GM18870 (cell line): ENCODE results near the gene TSEN34.
"Not testable (repeated sequence)": the region's sequence is repeated elsewhere in the genome, so short reads cannot be mapped to it uniquely, and the experiment has no call there.

Experiments
- ATAC-seq: cut with Tn5 transposase; IDR thresholded peaks from one replicate; pipeline ENCODE4 v1.9.1; 2021; ENCODE audit warnings: moderate library complexity; ENCODE audit not compliant: unreplicated experiment

Gene TSEN34

DNA sequence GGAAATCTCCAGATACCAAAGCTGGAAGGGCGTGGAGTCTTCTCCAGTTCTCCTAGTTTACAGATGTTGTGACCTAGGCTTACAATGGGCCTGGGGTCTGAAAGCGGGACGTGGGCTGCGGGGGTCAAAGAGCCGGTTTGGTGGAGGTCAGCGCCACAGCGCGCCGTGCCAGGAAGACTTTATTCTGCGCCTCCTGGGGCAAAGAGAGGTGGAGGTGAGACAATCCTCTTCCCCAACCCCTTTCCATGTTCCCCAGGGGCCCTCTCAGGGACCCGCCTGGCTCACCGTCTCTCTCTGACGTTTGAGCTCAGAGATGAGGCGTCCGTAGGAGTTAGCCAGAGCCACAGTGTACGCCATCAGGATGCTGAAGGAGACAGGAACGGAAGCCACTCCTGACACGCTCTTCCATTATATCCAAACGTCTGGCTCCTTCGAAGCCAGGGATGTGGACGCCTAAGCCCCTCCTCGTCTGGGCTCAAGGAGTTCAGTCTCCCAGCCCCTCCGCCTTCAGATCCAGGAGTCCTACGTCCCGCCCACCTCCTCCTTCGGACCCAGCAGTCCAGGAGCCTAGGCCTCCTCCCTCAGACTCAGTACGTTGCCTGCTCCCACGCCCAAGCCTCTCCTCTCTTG is 30.8 kb upstream of the TSEN34 start:
- no peak for ATAC-seq

DNA sequence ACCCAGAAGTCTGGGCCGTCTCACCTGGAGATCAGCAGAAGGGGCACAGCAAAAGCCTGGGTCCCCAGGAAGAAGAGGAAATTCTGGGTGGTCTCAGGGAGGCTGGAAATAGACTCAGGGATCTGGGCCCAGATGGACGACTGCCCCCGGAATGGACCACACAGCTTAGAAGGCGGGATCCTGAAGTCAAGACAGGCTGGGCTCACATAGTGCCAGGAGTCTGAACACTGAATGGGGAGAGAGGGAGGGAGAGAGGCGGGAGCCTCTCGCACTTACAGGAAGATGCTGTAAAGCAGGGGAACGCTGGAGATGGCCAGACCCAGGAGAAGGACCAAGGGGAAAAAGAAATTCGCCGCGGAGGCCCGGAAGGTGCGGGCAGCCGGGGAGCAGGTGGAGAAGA is 30.3 kb upstream of the TSEN34 start:
- no peak for ATAC-seq

DNA sequence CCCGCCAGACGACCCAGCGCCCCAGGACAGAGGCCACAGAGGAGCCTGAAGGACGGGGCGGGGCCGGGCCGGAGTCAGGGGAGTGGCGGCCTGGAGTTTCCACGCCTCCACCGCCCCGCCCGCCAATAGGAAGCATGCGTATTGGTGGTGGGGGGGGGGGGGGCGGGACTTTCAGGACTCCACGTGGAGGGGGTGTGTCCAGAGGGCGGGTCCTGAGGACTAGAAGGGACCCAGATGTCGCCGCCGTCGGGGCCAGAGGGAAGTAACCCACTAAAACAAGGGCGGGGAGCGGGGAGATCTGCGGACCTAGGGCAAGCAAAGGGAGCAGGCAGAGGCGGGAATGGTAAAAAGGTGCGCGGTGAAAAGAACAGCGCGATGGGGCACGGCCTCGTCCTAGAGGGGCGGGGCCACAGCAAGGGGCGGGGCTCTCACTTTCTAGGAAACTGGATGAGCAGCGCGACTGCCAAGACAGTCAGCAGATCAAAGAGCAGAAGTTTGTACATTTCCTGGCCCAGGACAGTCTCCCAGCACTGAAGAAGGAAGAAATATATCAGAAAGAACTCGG is 28.8 kb upstream of the TSEN34 start:
- no peak for ATAC-seq

DNA sequence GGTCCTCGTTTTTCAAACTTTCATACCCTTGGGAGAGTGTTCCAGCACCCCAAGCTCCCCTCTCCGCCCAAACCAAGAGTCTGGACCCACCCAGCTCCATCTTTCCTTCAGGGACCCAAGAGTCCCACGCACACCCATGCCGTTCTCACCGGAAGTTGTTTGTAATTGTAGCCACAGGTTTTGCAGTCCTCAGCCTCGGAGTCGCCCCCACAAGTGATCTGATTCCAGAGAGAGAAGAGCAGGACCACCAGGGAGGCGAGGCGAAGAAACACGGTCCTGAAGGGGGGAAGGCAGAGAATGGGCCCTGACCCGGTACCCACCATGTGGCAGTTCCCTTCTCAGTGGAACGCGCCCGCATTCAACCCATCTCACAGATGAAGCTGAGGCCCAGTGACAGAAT is 28.2 kb upstream of the TSEN34 start:
- no peak for ATAC-seq

DNA sequence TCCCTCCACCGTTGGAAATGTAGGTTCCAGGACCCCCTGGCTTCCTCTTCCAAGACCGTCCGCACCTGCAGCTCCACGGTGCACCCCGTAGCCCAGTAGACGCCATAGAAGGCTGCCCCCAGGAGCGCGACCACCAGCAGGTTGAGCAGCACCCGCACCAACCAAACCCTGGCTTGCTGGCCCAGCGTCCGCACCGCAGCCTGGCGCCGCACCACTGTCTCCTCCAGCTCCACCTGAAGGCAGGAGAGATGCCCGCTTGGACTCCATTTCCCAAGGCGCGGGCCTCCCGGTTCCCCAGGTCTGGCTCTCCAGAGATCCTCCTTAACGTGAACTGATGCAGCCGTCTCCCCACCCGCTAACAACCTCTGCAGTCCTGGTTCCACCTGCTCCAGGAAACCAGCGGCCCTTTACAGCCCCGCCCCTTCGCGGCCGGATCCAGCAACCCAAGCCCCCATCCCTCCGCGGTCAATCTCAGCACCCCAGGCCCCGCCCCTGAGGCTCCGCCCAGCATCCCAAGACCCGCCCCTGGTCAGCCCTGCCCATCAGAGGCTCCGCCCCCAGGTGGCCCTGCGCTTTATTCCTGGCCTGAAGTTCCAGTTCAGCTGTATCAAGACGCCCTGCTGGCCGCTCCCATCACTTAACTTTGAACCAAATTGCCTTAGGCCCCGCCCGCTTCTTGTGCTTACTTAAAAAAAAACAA is 26.6 kb upstream of the TSEN34 start:
- ATAC-seq, result no peak

DNA sequence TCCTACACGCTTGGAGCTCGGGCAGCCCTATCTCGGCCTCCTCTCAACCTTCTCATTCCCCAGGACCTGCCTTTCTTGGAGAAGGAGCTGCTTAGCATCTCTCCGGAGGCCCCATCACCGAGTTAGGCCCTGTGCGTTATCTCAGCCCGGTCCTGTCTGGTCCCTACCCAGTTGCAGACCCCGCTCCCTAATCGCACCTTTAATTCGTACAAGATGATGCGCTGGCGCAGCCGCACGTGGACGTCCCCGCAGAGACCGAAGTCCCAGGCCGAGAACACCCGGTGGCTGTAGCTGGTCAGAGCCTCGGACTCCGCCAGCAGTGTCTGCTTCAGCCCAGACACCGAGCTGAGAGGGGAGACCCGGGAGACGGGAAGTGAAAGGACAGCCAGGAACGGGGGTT is 25.9 kb upstream of the TSEN34 start:
- ATAC-seq, result no peak

DNA sequence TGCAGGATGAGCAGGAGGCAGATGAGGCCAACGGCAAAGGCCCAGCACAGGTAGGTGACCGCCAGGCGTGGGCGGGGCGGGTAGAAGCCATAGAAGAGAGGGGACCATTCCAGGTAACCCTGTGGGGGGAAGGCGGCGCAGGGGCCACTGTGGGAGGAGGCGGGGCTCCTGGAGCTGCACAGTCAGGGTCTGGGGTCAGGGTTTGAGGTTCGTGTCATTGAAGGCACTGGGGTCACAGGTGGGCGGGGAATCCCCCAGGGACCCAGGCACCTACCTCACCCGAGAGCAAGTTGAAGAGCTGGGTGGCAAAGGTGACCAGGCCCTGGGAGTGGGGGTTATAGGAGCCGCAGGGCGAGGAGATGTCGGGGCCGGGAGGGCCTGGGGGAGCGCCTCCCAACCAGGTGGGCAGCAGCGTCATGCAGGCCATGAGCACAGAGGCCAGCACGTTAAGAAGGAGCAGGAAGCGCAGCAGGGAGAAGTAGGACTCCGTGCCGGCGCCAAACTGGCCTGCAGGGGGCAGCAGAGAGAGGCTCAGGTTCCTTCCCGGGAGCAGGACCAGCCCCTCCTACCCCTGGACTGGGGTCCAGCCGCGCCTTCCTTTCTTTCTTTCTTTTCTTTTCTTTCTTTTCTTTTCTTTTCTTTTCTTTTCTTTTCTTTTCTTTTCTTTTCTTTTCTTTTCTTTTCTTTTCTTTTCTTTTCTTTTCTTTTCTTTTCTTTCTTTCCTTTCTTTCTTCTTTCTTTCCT is 22.8 kb upstream of the TSEN34 start:
- ATAC-seq, result no peak

DNA sequence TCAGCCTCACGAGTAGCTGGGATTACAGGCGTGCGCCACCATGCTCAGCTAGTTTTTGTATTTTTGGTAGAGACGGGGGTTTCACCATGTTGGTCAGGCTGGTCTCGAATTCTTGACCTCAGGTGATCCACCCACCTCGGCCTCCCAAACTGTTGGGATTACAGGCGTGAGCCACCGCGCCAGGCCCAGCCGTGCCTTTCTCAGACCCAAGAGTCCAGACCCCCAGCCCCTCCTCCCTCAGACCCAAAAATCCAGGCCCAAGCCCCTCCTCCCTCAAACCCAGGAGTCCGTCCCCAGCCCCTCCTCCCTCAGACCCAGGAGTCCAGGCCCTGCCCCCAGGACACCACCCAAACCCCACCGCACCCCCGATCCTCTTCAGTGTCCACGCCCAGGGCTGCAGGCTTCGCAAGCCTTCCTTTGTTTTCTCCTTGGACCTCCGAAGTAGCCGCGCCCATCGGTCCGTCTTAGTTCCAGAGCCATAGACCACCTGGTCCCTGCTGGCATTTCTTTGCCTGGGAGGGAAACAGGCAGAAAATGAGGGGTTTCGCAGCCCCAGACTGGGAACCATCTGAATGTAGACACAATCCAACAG is 21.9 kb upstream of the TSEN34 start:
- ATAC-seq, result no peak

DNA sequence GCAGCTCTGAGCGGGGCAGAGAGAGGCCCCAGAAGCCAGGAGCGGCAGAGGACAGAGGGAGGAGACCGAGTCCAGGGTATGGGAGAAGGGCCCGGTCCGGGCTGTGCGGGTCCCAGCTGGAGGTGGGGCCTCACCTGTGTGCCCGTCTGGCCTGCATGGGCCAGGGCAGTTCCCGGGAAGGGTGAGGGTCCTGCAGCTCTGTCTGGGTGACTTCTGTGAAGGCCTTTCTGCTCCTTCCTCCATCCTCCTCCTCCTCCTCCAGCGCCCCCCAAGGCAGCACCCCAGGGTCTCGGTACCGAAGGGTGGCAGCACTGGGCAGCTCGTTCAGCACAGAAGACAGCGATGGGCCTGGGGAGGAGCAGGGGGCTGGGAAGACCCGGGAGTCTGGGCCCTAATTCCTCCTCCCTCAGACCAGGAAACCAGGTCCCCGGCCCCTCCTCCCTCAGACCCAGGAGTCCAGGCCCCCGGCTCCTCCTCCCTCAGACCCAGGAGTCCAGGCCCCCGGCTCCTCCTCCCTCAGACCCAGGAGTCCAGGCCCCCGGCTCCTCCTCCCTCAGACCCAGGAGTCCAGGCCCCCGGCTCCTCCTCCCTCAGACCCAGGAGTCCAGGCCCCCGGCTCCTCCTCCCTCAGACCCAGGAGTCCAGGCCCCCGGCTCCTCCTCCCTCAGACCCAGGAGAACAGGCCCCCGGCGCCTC is 19.2 kb upstream of the TSEN34 start:
- ATAC-seq, result not testable (repeated sequence)

DNA sequence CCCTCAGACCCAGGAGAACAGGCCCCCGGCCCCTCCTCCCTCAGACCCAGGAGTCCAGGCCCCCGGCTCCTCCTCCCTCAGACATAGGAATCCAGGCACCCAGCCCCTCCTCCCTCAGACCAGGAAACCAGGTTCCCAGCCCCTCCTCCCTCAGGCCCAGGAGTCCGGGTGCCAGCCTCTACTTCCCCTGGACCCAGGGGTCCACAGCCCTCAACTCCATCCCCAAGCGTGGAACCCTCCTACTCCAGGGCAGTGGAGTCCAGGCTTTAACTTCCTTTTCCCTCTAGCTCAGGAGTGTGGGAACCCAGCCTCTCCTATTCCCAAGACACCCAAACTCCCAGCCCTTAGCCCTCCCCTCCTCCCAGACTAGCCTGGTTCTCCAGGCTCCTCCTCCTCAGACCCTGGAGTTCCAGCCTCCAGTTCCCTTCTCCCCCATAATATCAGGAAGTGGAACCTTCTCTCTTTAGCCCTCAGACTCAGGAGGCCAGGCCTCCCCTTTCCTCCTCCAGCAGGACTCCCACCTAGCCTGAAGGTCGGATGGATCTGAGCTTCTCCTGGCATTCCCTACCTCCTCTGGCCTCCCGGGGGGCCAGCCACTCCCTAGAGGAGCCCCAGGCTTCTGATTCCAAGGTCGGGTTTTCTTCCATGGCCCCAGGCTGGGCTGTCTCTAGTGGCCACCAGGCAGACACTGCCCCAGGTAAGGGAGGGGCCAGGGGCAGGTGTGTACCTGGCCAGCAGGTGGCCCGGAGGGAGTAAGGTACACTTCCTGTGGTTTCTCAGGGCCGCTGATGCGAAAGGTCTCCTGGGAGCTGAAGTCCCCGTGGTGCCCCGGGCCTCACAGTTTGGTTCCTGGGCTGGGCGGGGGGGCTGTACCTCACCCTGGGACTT is 18.4 kb upstream of the TSEN34 start, which contains the start of gene TMC4:
Gene TMC4 (minus strand): TSS at position 690 of the 888 bp plus-strand sequence. CDS start 43 bp downstream, at position 647.
- no peak for ATAC-seq

DNA sequence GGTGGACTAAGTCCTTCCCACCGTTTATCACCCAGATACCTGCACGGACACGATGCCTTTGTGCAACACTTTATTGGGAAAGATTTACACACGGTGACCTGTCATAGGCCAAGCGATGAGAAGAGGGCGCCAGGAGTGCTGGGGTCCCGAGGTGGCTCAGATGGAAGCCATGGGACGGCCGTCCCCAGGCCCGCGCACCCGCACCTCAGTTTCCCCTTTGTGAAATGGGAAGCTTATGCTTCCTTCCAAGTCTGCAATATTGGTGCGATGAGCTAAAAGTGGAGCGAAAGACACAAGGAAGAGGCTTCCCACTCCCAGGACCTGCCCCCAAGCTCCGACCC is 17.8 kb upstream of the TSEN34 start:
- no peak for ATAC-seq

DNA sequence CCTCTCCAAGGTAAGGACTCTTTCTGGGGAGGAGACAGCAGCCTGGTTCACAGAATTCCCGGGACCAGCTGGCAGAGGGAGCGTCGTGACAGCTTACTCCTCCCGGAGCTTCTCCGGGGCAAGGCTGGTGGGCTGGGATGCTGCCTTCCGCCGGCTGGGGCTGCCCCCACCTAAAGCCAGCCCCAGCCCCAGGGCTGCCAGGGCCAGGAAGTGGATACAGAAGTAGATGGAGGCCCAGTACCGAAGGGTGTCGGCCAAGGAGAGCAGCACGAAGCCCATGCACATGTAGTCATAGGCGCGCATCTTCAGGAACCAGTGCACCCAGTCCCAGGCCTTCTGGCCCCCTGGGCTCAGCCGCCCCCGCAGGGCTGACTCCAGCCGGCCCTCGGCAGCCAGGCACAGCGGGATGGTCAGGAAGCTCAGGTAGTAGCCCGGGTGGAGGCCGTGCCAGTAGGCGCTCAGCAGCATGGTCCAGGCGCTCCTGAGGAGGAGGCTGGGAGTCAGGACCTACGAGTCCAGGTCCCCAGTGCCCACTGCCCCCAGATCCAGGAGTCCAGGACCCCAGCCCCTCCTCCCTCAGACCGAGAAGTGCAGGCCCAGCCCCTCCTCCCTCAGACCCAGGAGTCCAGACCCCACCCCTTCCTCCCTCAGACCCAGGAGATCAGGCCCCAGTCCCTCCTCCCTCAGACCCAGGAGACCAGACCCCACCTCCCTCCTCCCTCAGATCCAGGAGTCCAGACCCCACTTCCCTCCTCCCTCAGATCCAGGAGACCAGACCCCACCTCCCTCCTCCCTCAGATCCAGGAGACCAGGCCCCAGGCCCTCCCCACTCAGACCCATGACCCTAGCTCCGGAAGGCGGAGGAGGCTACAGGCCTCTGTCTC is 16.9 kb upstream of the TSEN34 start:
- no peak for ATAC-seq

DNA sequence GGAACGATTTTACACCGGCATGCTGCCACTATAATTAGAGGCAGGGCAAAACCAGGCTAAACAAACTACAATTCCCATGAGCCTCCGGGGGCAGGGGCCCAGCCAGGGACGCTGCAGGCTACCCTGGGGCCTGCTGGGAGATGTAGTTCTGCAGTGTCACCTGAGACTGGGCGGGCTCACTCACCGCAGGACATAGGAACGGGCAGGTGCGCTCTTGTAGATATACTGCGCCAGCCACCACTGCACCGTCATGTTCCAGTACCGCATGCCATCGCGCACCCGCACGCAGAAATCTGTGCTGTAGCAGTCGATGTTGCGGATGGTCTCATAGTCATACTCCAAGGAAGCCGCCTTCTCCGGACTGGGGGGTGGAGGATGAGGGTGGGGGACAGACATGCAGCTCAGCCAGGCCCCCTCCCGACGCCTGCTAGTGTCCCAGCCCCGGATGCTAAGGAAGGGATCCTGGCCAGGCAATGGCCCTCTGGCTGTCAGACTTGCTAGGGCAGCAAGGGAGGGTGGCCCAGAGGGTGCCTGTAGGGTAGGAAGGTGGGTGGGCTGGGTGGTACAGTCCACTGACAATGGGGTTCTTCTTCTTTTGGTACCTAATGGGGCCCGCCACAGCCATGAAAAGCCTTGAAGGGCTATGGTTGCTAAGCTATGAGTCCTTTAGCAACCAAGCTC is 12.4 kb upstream of the TSEN34 start:
- no peak for ATAC-seq

DNA sequence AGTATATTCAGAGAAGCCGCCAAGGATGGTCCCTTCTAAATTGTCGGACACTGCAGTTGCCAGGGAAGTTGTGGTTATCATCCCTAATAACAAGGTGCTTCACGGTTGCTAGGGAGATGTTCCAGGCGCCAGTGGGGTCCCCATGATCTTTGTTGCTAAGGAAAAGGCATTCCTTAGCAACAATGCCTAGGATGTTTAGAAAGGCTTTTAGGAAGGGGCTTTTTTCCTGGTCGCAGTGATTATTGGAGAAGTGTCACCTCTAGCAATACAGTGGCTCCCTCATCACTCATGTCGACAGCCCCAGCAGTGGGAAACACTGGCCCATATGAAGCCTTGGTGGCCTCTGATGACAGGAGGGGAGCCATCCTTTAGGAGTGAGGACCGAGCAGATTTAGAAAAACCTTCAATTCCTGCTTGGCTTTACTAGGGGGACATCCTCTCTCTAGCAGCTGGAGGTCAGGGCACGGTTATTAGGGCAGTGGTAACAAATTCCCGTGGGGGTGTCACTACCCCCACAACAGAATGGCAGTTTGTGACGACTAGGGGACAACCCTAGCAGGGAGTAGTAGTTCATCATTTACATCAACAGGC is 11.8 kb upstream of the TSEN34 start:
- no peak for ATAC-seq

DNA sequence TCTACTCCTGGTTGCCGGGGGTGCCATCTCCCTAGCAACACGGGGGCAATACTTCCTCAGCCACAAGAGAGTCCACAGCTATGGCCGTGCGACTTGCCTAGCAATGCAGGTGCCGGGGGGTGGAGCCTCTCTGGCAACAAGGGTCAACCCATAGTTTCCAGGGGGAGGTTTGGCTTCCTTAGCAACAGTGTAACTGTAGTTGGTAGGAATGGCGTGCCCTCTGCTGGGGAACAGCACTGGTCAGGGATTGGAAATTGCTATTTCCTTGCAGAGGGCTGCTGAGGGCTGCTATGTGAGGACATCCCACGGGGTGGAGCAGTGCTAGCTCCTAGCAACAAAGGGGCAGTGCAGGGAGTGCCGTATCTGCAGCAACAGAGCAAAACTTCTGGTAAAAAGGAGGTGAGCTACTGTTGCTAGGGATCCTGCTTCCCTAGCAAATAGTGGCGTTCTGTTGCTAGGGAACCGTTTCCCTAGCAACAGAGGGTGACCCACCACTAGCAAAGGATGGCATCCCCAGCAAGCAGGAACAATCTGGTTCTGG is 11.1 kb upstream of the TSEN34 start:
- ATAC-seq, result no peak

DNA sequence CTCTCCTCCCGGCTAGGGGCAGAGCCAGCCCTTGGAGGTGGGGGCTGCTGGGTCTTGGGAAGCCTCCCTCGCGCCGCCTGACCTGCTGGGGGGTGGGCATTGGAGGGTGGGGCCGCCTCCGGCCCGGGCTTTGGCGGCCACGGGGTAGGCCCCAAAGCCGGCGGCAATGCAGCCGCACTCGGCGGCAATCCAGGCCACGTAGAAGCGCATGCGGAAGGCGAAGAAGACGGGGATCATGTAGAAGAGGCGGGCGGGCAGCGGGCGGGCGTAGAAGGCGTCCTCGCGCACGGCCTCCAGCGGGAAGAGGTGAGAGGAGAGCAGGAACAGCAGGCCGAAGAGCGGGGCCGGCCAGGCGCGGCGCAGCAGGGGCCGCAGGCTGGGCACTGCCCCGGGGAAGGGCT is 10.4 kb upstream of the TSEN34 start:
- ATAC-seq, result no peak

DNA sequence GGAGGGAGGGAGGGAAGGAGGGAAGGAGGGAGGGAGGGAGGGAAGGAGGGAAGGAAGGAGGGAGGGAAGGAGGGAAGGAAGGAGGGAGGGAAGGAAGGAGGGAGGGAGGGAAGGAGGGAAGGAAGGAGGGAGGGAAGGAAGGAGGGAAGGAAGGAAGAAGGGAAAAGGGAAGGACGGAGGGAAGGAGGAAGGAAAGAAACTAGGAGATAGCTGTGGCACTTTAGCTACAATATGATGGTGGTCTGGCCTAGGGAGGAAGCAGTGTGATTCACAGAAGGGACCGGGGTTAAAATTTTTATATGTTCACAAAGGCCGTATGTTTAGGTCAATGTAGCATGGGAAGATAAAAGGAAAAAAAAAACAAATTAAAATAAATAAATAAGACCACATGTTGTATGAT is 9.2 kb upstream of the TSEN34 start:
- ATAC-seq, result not testable (repeated sequence)

DNA sequence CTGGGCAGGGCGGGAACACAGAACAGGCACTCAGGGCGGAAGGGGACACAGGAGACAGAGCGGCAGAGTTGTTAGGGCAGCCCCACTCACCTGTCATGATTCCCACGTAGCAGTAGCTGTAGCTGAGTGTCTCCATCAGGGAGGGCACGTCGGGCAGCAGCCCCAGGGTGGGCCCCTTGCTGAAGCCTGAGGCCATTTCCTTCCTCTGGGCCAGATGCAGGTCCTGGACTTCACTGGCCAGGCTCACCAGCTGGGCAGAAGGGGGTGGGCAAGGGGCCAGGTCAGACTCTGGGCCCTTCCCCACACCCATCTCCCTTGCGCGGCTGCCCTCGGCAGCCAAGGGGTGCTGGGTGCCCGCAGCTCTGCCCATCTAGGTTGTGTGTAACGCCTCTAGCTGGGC is 7.7 kb upstream of the TSEN34 start:
- ATAC-seq, result no peak
